Loucy (cell line): Measurements from ENCODE around the gene PTPN21.

Source experiments
- CTCF ChIP-seq: fragments of 200-600 bp; sonication (generic); conservative IDR thresholded peaks from 2 replicates; pipeline ENCODE4 v1.5.1; 2014; ENCODE audit warnings: mild to moderate bottlenecking, antibody characterized with exemption, low read length
- EZH2phosphoT487 ChIP-seq: fragments of 200-600 bp; IDR thresholded peaks from 2 replicates; pipeline ENCODE4 v1.6.1; 2018; ENCODE audit warnings: antibody characterized with exemption, mild to moderate bottlenecking, moderate library complexity, borderline replicate concordance

- TF ChIP-seq CTCF: no peak
- no peak for TF ChIP-seq EZH2phosphoT487
Observed at GRCh38 chr14:88599761-88600439, 45.1 kb upstream of the PTPN21 start.
